Measurements from ENCODE around the gene PDILT.

The PDILT gene

GRCh38 chr16:20380782-20381181 is 23.8 kb downstream of the PDILT start (continued):
- no peak for TF ChIP-seq ZBTB20 (tag by site-specific recombination; IDR thresholded peaks at IDR 0.05)

GRCh38 chr16:20377181-20377580 is 27.4 kb downstream of the PDILT start:
- no peaks in the 10 kb centered on the region for H3K9me3 ChIP-seq (ENCODE audit: control insufficient read depth, insufficient read depth, low read depth, low read length)
- TF ChIP-seq OSR2 (tag by site-specific recombination; IDR thresholded peaks at IDR 0.05), result no peak
- no peak for TF ChIP-seq ZNF658 (tag by site-specific recombination; IDR thresholded peaks at IDR 0.05)
- no peak for TF ChIP-seq TCF7L2 (IDR thresholded peaks at IDR 0.05; ENCODE audit: borderline replicate concordance, low read depth, low read length)
- no peak for TF ChIP-seq KLF8 (tag by site-specific recombination; IDR thresholded peaks at IDR 0.05)
- TF ChIP-seq ZBTB26 (tag by site-specific recombination; optimal IDR thresholded peaks at IDR 0.05), result no peak
- TF ChIP-seq ZBTB17 (tag by site-specific recombination; IDR thresholded peaks at IDR 0.05), result no peak
- TF ChIP-seq BCL6B (tag by site-specific recombination; IDR thresholded peaks at IDR 0.05), result no peak
- no peak for TF ChIP-seq ZIC2 (tag by site-specific recombination; IDR thresholded peaks at IDR 0.05)
- no peak overlapping the region for H3K27ac ChIP-seq (ENCODE audit: extremely low read depth, low read depth, low read length)
- H3K4me3 ChIP-seq (ENCODE audit: low read depth, low read length), result no peak overlapping the region
- ChIA-PET POLR2A (no interaction called here), CTCF (interaction anchor here (0.9 to 1.8 kb wide), 4 partner anchors 9 to 703 kb away, joined by 3 to 20 read pairs (median 6); no protein-coding TSS in a partner anchor)
- H3K4me1 ChIP-seq (ENCODE audit: control insufficient read depth, insufficient read depth, low read length), result no peaks in the 10 kb centered on the region
- no peaks in the 10 kb centered on the region for H3K36me3 ChIP-seq (ENCODE audit: control insufficient read depth in 2 of 2, insufficient read depth in 1 of 2, low read length in 2 of 2)

- ChIA-PET CTCF (interaction anchor here (0.6 to 1.2 kb wide), 2 partner anchors 11 to 466 kb away, joined by 4 to 5 read pairs; no protein-coding TSS in a partner anchor), POLR2A (no interaction called here)
- no peak for TF ChIP-seq ZNF501 (tag by site-specific recombination; IDR thresholded peaks at IDR 0.05)
Measured at GRCh38 chr16:20372701-20373100, 31.8 kb downstream of the PDILT start.

GRCh38 chr16:20369452-20370054 is 35.0 kb downstream of the PDILT start:
- Histone ChIP-seq H3K9me3 (ENCODE audit: control insufficient read depth, insufficient read depth, low read depth, low read length) (no peaks in the 10 kb centered on the region), H3K36me3 (ENCODE audit: control insufficient read depth in 2 of 2, insufficient read depth in 1 of 2, low read length in 2 of 2) (no peaks in the 10 kb centered on the region), H3K4me1 (ENCODE audit: control insufficient read depth, insufficient read depth, low read length) (no peaks in the 10 kb centered on the region), H3K4me3 (ENCODE audit: low read depth, low read length) (no peak overlapping the region), H3K27ac (ENCODE audit: extremely low read depth, low read depth, low read length) (no peak overlapping the region)
- ChIA-PET POLR2A (no interaction called here), CTCF (interaction anchor here (0.7 to 1.3 kb wide), 3 partner anchors 10 to 470 kb away, joined by 3 to 5 read pairs (median 3); no protein-coding TSS in a partner anchor)
- TF ChIP-seq YY1 (tag by site-specific recombination; IDR thresholded peaks at IDR 0.05) (no peak), ZBTB49 (tag by site-specific recombination; IDR thresholded peaks at IDR 0.05; ENCODE audit: low read depth) (no peak), ZNF10 (tag by site-specific recombination; IDR thresholded peaks at IDR 0.05) (no peak), ZNF23 (tag by site-specific recombination; IDR thresholded peaks at IDR 0.05; ENCODE audit: borderline replicate concordance) (no peak), ZBTB1 (tag by site-specific recombination; IDR thresholded peaks at IDR 0.05) (no peak), ZNF449 (tag by site-specific recombination; IDR thresholded peaks at IDR 0.05) (no peak), OVOL3 (tag by site-specific recombination; IDR thresholded peaks at IDR 0.05) (no peak), ZNF664 (tag by site-specific recombination; IDR thresholded peaks at IDR 0.05) (no peak), ZNF112 (tag by site-specific recombination; IDR thresholded peaks at IDR 0.05) (no peak), ZNF121 (tag by site-specific recombination; IDR thresholded peaks at IDR 0.05) (no peak), EGR2 (tag by site-specific recombination; IDR thresholded peaks at IDR 0.05; ENCODE audit: low read depth) (no peak), ZIC2 (tag by site-specific recombination; IDR thresholded peaks at IDR 0.05) (no peak)

More at GRCh38 chr16:20372701-20373100, 31.8 kb downstream of the PDILT start:
- no peak overlapping the region for H3K4me3 ChIP-seq (ENCODE audit: low read depth, low read length)
- no peak overlapping the region for H3K27ac ChIP-seq (ENCODE audit: extremely low read depth, low read depth, low read length)
- H3K36me3 ChIP-seq (ENCODE audit: control insufficient read depth in 2 of 2, insufficient read depth in 1 of 2, low read length in 2 of 2), result no peaks in the 10 kb centered on the region
- no peaks in the 10 kb centered on the region for H3K9me3 ChIP-seq (ENCODE audit: control insufficient read depth, insufficient read depth, low read depth, low read length)
- no peaks in the 10 kb centered on the region for H3K4me1 ChIP-seq (ENCODE audit: control insufficient read depth, insufficient read depth, low read length)

Data from HEK293 (cell line).